ENCODE data around the gene AMH. TPM values are rescaled to one million over a fixed set of nuclear protein-coding genes. Genes with fewer than 3 reads are reported as not detected.

The AMH gene
- total RNA-seq, 8 experiments from 2014 or later, result 0.36 to 4.1 (median 2.0) TPM

DNA sequence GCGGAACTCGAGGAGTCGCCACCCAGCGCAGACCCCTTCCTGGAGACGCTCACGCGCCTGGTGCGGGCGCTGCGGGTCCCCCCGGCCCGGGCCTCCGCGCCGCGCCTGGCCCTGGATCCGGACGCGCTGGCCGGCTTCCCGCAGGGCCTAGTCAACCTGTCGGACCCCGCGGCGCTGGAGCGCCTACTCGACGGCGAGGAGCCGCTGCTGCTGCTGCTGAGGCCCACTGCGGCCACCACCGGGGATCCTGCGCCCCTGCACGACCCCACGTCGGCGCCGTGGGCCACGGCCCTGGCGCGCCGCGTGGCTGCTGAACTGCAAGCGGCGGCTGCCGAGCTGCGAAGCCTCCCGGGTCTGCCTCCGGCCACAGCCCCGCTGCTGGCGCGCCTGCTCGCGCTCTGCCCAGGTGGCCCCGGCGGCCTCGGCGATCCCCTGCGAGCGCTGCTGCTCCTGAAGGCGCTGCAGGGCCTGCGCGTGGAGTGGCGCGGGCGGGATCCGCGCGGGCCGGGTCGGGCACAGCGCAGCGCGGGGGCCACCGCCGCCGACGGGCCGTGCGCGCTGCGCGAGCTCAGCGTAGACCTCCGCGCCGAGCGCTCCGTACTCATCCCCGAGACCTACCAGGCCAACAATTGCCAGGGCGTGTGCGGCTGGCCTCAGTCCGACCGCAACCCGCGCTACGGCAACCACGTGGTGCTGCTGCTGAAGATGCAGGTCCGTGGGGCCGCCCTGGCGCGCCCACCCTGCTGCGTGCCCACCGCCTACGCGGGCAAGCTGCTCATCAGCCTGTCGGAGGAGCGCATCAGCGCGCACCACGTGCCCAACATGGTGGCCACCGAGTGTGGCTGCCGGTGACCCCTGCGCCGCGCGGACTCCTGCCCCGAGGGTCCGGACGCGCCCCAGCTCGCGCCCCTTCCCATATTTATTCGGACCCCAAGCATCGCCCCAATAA, 2.3 kb downstream of the AMH start:
- H3K4me3 ChIP-seq, result no peak overlapping the region
- ATAC-seq (replicated peaks in 6 of 8), result peak in 6 of 8 experiments; percentile 1 to 11 (median 6)
- H3K4me1 ChIP-seq (replicated peaks in 1 of 2), result peaks cover 24 to 28% of the 10 kb centered on the region in 2 donors
- 3 to 95% (median 21%) methylated on average over 2 to 15 of the region's 125 CpGs; no CpG with 5 or more reads in 5 of the 10 experiments for WGBS, 10 experiments
- no peak overlapping the region for H3K27ac ChIP-seq
- in situ Hi-C loops (cut with MboI; ENCODE audit: low pct_unique_long_range_greater_than_20kb in 2 of 9, low sequenced_read_pairs in 9 of 9, unreplicated experiment in 9 of 9), result no loop called here

DNA sequence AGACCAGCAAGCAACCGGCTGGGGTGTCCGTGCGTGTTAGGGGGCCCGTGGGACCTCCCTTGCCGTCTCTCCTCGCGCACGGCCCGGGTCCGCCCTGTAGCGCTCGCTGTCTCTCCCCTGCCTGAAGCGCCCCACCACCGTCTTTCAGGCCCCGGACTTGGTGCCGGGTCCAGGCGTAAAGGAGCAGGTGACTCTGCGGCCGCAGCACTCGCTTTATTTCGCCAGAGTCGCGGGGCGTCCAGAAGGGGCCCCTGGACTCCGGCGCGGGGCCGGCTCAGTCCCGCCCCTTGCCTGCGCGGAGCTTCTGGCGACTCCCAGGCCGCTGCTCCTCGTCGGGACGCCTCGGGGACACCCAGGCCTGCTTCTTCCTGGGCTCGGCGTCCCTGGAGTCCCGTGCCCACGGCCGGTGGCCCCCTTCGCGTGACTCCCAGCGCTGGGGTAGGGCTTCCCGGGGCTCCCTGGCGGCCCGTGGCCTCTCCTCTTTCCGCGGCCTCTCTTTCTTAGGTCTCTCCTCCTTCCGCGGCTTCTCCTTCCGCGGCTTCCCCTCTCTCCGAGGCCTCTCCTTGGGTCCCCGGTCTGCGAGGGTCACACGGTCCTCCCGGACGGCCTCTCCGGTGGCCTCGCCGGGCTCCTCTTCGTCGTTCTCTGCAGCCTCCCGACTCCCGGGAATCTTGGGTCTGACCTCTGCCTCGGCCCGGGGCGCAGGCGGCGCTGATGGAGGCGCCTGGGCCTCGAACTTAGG, 3.1 kb downstream of the AMH start:
- peak in 1 of 8 experiments; percentile 2 for ATAC-seq (replicated peaks in 6 of 8)
- in situ Hi-C loops (cut with MboI; ENCODE audit: low pct_unique_long_range_greater_than_20kb in 2 of 9, low sequenced_read_pairs in 9 of 9, unreplicated experiment in 9 of 9), result no loop called here
- H3K27ac ChIP-seq, result no peak overlapping the region
- WGBS, 10 experiments, result 5 to 100% (median 11%) methylated on average over 2 to 30 of the region's 74 CpGs; no CpG with 5 or more reads in 6 of the 10 experiments
- no peak overlapping the region for H3K4me3 ChIP-seq
- peaks cover 24 to 28% of the 10 kb centered on the region in 2 donors for H3K4me1 ChIP-seq (replicated peaks in 1 of 2)

DNA sequence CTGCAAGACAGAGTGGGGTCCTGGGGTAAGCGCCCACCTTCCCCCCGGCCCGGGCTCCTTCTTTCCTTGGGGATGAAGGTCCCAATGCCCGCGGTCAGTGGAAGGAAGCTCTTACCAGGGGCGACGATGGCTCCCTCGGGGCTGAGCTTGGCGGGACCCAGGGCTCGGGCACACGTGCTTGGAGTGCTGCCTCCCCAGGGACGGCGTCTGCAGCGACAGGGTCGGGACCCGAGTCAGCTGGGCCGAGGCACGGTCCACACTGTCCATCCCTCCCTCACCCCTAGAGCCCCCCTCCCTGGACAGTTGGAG, 3.6 kb downstream of the AMH start:
- Histone ChIP-seq H3K4me3 (peak overlapping the region in 1 of 5 donors; percentile 6), H3K4me1 (replicated peaks in 1 of 2) (peaks cover 24 to 28% of the 10 kb centered on the region in 2 donors), H3K27ac (no peak overlapping the region)
- ATAC-seq (replicated peaks in 6 of 8), result peak in 4 of 8 experiments; percentile 2 to 19 (median 12)
- WGBS, 10 experiments, result 0% methylated on average over 7 of the region's 18 CpGs; no CpG with 5 or more reads in 9 of the 10 experiments
- in situ Hi-C loops (cut with MboI; ENCODE audit: low pct_unique_long_range_greater_than_20kb in 2 of 9, low sequenced_read_pairs in 9 of 9, unreplicated experiment in 9 of 9), result no loop called here

DNA sequence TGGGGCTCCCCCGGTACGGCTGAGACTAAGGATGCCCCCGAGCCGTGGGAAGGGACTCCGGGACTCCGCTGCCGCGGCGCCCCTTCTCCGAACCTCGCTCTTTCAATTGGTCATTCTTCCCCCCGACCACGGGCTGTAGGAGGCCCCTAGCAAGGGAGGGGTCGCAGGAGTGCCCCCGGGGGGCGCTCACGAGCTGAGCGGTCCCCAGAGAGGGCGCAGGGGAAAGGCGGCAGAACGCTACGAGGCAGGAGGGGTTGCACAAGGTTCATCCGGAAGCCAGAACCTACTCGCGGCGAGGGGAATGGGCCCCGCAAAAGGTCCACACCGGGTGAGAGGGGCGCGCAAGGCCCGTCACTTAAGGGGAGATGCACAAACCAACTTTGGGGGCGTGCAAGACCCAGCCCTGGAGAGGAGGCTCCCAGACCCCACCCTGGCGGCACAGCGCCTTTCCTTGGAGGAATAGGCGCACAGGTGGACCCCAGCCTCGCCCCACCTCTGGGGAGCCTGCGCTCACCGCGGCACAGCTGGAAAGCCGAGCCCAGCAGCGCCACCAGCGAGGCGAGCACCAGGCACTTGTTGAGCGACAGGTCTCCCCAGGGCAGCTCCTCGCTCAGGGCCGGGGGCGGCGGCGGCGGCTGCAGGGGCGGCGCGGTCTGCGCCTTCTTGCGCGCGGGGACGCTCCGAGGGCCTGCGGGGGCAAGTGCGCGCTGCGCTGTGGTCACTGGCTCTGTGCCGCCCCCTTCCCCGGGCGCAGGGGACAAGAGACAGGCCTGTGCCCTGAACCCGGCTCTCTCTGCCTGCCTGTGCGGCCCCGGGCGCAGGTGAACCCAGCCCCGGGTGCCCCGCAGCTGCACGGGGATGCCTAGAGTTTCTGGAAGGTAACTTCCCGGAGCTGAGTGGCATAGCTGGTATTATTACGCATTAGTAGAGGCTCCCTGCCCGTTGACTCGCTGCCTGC, 4.3 kb downstream of the AMH start:
- in situ Hi-C loops (cut with MboI; ENCODE audit: low pct_unique_long_range_greater_than_20kb in 2 of 9, low sequenced_read_pairs in 9 of 9, unreplicated experiment in 9 of 9), result no loop called here
- peak in 5 of 8 experiments; percentile 15 to 49 (median 20) for ATAC-seq (replicated peaks in 6 of 8)
- Histone ChIP-seq H3K27ac (no peak overlapping the region), H3K4me1 (replicated peaks in 1 of 2) (peaks cover 24 to 28% of the 10 kb centered on the region in 2 donors), H3K4me3 (peak overlapping the region in 2 of 5 donors; percentile 6 to 19)
- WGBS, 10 experiments, result 0 to 31% (median 0%) methylated on average over 2 to 5 of the region's 77 CpGs; no CpG with 5 or more reads in 7 of the 10 experiments

DNA sequence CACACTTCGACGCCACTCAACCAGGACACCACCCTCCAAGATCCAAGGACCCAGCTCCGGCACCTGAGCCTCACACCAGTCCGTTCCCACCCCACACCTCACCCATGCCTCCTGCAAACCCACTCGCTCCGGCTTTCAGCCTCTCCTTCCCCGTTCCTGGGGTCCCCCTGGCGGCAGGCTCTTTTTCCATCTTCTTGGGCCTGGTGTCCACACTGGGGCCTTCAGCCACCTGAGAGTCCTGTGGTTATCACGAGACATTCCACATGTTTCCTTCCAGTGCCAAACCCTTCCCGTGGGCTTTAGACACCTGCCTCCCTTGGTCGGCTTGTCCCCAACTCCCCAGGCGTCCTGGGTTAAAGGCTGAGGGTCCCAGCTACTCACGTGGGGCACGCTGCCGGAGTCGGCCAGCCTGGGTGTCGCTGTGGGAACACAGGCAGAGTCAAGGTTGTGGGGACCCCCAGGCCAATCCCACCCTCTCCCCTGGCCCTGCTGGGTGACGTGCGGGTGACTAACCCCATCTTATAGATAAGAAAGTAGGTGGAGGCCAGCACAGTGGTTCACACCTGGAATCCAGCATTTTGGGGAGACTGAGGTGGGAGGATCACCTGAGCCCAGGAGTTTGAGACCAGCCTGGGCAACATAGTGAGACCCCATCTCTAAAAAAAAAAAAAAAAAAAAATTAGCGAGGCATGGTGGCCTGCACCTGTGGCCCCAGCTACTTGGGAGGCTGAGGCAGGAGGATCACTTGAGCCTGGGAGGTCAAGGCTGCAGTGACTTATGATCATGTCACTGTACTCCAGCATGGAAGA, 5.1 kb downstream of the AMH start:
- H3K27ac ChIP-seq, result no peak overlapping the region
- peak in 4 of 8 experiments; percentile 10 to 31 (median 18) for ATAC-seq (replicated peaks in 6 of 8)
- in situ Hi-C loops (cut with MboI; ENCODE audit: low pct_unique_long_range_greater_than_20kb in 2 of 9, low sequenced_read_pairs in 9 of 9, unreplicated experiment in 9 of 9), result no loop called here
- WGBS, 10 experiments, result 45 to 100% (median 77%) methylated on average over 1 to 5 of the region's 20 CpGs; no CpG with 5 or more reads in 4 of the 10 experiments
- H3K4me1 ChIP-seq (replicated peaks in 1 of 2), result peaks cover 24 to 28% of the 10 kb centered on the region in 2 donors
- H3K4me3 ChIP-seq, result no peak overlapping the region

DNA sequence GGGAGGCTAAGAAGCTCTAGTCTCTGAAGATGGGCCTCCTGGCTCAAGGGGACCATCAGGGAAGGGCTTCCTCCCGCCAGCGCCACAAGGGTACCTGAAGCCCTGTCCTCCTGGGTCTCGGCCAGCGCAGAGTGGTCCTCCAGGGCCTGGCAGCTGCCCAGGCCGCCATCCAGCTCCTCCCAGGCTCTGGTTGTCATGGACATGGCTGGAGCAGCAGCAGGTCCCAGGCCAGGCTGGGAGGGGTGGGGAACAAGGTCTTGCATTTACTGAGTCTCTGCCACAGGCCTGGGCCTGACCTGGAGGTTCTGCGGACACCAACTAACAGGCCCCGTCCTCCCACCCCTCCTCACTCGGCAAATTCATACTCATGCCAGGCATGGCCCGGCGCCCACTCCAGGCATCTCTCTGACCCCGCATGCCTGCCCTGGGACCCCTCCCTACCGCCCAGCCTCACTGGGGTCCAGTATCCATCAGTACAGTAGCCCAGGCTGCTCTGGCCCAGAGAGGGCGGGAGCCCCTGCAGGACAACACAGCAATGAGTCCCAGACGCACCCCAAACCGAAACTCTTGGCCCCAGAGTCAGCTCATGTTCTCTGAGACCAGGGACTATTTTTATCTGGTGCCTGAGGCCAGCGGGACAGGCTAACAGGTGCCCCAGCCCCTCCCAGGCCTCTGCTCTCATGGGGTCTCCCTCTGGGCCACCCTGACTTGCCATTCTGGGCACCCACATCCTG, 6.2 kb downstream of the AMH start:
- in situ Hi-C loops (cut with MboI; ENCODE audit: low pct_unique_long_range_greater_than_20kb in 2 of 9, low sequenced_read_pairs in 9 of 9, unreplicated experiment in 9 of 9), result no loop called here
- WGBS, 10 experiments, result 70 to 100% methylated on average over 2 to 3 of the region's 16 CpGs; no CpG with 5 or more reads in 8 of the 10 experiments
- peak in 2 of 8 experiments; percentile 2 to 23 for ATAC-seq (replicated peaks in 6 of 8)

DNA sequence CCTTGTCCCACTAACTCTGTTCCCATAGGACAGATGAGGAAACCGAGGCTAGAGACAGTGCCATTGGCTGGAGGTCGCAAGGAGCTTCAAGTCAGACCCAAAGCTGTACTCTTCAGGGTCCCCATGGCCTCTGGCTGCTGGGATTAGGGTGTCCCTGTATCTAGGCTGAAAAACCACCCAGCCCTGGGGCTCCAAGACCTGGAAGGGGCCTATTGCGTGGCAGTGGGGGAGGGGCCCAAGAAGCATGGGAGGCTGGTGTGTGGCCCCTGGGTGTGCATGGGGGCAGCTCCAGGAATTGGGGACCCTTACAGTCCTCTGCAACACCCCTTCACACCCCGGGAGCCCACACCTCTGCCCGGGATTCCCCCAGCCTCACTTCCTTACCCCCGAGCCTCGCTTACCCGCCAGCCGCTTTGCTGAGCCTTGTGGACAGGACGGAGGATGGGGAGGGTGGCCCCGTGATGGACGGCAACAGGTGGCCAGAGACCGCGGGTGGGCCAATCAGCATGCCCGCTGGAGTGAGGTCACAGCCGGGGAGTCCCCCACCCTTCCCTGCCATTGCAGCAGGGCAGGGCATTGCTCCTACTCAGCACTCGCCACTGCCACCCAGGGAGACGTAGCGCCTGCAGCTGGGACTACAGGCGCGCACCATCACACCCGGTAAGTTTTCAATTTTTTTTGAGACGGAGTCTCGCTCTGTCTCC, 7.0 kb downstream of the AMH start, which contains the start of gene JSRP1:
JSRP1 (minus strand) TSS at position 436 of the 704 bp plus-strand sequence. CDS start 1,103 bp downstream, outside the sequence.
- Histone ChIP-seq H3K4me3 (no peak within 1 kb of the TSS), H3K27ac (no peak within 1 kb of the TSS), H3K4me1 (replicated peaks in 1 of 2) (peaks cover 20 to 22% of the 10 kb centered on the region in 2 donors)
- WGBS, 10 experiments, result 76% methylated on average over 9 of the region's 24 CpGs; no CpG with 5 or more reads in 9 of the 10 experiments
- in situ Hi-C loops (cut with MboI; ENCODE audit: low pct_unique_long_range_greater_than_20kb in 2 of 9, low sequenced_read_pairs in 9 of 9, unreplicated experiment in 9 of 9), result no loop called here
- ATAC-seq (replicated peaks in 6 of 8), result no peak

More for the DNA sequence above, 6.2 kb downstream of the AMH start:
- peaks cover 22 to 24% of the 10 kb centered on the region in 2 donors for H3K4me1 ChIP-seq (replicated peaks in 1 of 2)
- no peak overlapping the region for H3K4me3 ChIP-seq
- H3K27ac ChIP-seq, result no peak overlapping the region

DNA sequence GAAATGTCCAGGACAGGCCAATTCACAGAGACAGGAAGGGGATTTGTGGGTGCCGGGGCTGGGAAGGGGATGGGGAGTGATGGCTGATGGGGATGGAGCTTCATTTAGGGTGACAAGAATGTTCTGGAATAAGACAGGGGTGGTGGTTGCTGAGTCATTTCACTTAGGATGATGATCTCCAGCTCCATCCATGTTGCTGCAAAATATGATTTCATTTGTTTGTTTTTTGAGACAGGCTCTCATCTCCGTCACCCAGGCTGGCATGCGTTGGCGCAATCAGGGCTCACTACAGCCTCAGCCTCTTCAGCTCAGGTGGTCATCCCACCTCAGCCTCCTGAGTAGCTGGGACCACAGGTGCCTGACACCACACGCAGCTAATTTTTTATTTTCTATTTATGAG, 10.2 kb downstream of the AMH start:
- Histone ChIP-seq H3K27ac (no peak overlapping the region), H3K4me3 (no peak overlapping the region), H3K4me1 (replicated peaks in 1 of 2) (peaks cover 0 to 4% of the 10 kb centered on the region in 2 donors)
- WGBS, 10 experiments, result 80 to 100% (median 93%) methylated on average over 2 to 3 of the region's 5 CpGs; no CpG with 5 or more reads in 5 of the 10 experiments
- ATAC-seq (replicated peaks in 6 of 8), result no peak
- in situ Hi-C loops (cut with MboI; ENCODE audit: low pct_unique_long_range_greater_than_20kb in 2 of 9, low sequenced_read_pairs in 9 of 9, unreplicated experiment in 9 of 9), result no loop called here

DNA sequence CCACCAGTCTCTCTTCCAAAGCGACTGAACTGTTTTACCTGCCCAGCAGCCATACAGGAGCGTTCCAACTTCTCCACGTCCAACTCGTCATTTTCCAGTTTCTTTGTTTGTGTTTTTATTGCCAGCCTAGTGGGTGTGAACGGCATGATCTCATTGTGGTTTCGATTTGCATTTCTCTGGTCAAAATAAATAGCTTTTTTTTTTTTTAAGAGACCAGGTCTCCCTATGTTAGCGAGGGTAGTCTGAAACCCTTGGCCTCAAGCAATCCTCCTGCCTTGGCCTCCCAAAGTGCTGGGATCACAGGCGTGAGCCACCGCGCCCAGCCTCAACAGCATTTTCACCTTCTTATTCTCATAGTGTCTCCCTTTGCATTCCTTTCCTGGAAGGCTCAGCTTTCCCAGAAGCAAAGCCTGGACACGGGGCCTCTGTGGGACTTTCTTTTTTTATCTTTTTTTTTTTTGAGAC, 11.2 kb downstream of the AMH start:
- in situ Hi-C loops (cut with MboI; ENCODE audit: low pct_unique_long_range_greater_than_20kb in 2 of 9, low sequenced_read_pairs in 9 of 9, unreplicated experiment in 9 of 9), result no loop called here
- H3K4me3 ChIP-seq, result no peak overlapping the region
- 7 to 91% (median 63%) methylated on average over 1 to 11 of the region's 11 CpGs; no CpG with 5 or more reads in 2 of the 10 experiments for WGBS, 10 experiments
- no peak overlapping the region for H3K27ac ChIP-seq
- H3K4me1 ChIP-seq (replicated peaks in 1 of 2), result peaks cover 0 to under 1% of the 10 kb centered on the region in 2 donors
- peak in 3 of 8 experiments; percentile 83 to 92 (median 87) for ATAC-seq (replicated peaks in 6 of 8)

DNA sequence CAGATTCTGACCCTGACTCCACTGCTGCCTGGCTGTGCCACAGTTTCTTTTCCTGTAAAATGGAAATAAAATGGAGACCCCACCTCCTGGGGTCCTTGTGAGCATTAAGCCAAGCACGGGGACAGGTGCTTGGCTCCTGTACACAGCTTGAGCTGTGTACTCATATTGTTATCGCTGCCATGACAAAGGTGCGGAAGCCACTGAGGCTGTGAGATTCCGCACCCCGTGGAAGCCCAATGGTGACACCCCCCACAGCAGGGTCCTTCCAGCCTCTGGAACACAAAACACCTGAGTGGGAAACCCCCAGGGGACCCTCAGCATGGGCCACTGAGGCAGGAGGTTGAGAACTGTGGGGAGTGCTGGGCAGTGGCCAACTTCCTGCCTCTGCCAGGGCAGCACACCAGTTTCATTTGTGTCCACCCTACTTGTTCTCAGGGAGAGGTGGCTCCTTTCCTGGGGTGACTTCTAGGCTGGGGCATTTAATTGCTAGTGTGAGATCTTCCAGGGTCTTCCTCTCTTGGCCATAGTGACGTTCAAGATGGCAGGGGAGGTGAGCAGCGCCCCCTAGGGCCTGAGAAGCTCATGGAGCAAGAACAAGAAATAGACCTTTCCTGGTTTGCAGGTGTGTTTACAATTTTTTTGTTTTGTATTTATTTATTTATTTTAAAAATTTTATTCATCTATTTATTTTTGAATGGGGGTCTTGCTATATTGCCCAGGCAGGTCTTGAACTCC, 12.5 kb downstream of the AMH start:
- WGBS, 10 experiments, result 0 to 90% (median 8%) methylated on average over 1 to 5 of the region's 7 CpGs; no CpG with 5 or more reads in 3 of the 10 experiments
- in situ Hi-C loops (cut with MboI; ENCODE audit: low pct_unique_long_range_greater_than_20kb in 2 of 9, low sequenced_read_pairs in 9 of 9, unreplicated experiment in 9 of 9), result no loop called here
- peak in 1 of 8 experiments; percentile 16 for ATAC-seq (replicated peaks in 6 of 8)
- no peaks in the 10 kb centered on the region for H3K4me1 ChIP-seq (replicated peaks in 1 of 2)
- no peak overlapping the region for H3K4me3 ChIP-seq
- H3K27ac ChIP-seq, result no peak overlapping the region
